ENCODE results near the gene PNPLA2.

Gene PNPLA2

GRCh38 chr11:868802-869201 lies 50.1 kb downstream of the PNPLA2 start:
- in situ Hi-C loops (cut with MboI; ENCODE audit: low sequenced_read_pairs) = loop anchor here (25.0 kb wide), 1 partner anchor 193 kb away; the partner anchor contains the start of gene MUC2

- in situ Hi-C loops (cut with MboI; ENCODE audit: low sequenced_read_pairs) = loop anchor here (25.0 kb wide), 1 partner anchor 193 kb away; the partner anchor contains the start of gene MUC2
Measured at GRCh38 chr11:869399-870126, 50.8 kb downstream of the PNPLA2 start.

GRCh38 chr11:870127-870413 lies 51.4 kb downstream of the PNPLA2 start:
- in situ Hi-C loops (cut with MboI; ENCODE audit: low sequenced_read_pairs) = loop anchor here (25.0 kb wide), 1 partner anchor 192 kb away; the partner anchor contains the start of gene MUC2

- in situ Hi-C loops (cut with MboI; ENCODE audit: low sequenced_read_pairs) = loop anchor here (25.0 kb wide), 1 partner anchor 192 kb away; the partner anchor contains the start of gene MUC2
Measured at GRCh38 chr11:870418-870817, 51.7 kb downstream of the PNPLA2 start.

GRCh38 chr11:871472-871871 lies 52.8 kb downstream of the PNPLA2 start:
- in situ Hi-C loops (cut with MboI; ENCODE audit: low sequenced_read_pairs) = loop anchor here (25.0 kb wide), 1 partner anchor 191 kb away; the partner anchor contains the start of gene MUC2

- in situ Hi-C loops (cut with MboI; ENCODE audit: low sequenced_read_pairs) = loop anchor here (25.0 kb wide), 1 partner anchor 190 kb away; the partner anchor contains the start of gene MUC2
Measured at GRCh38 chr11:872799-873198, 54.1 kb downstream of the PNPLA2 start.

- in situ Hi-C loops (cut with MboI; ENCODE audit: low sequenced_read_pairs) = loop anchor here (25.0 kb wide), 1 partner anchor 189 kb away; the partner anchor contains the start of gene MUC2
Measured at GRCh38 chr11:873706-874105, 55.0 kb downstream of the PNPLA2 start.
